T follicular helper cell (primary cell): ENCODE data around the gene MYOM1.

Experiments
- DNase-seq: peaks from one replicate; pipeline ENCODE4 v3.0.0-alpha.2; 2020; ENCODE audit warnings: low read depth

MYOM1 gene

GRCh38 chr18:3118195-3119010 lies 101.4 kb downstream of the MYOM1 start:
- no peak for DNase-seq

GRCh38 chr18:3117493-3118192 lies 102.1 kb downstream of the MYOM1 start:
- no peak for DNase-seq

- DNase-seq, result no peak
Measured at GRCh38 chr18:3115447-3116030, 104.2 kb downstream of the MYOM1 start.

GRCh38 chr18:3114451-3114850 lies 105.3 kb downstream of the MYOM1 start:
- no peak for DNase-seq

- no peak for DNase-seq
Measured at GRCh38 chr18:3114026-3114425, 105.7 kb downstream of the MYOM1 start.

DNA sequence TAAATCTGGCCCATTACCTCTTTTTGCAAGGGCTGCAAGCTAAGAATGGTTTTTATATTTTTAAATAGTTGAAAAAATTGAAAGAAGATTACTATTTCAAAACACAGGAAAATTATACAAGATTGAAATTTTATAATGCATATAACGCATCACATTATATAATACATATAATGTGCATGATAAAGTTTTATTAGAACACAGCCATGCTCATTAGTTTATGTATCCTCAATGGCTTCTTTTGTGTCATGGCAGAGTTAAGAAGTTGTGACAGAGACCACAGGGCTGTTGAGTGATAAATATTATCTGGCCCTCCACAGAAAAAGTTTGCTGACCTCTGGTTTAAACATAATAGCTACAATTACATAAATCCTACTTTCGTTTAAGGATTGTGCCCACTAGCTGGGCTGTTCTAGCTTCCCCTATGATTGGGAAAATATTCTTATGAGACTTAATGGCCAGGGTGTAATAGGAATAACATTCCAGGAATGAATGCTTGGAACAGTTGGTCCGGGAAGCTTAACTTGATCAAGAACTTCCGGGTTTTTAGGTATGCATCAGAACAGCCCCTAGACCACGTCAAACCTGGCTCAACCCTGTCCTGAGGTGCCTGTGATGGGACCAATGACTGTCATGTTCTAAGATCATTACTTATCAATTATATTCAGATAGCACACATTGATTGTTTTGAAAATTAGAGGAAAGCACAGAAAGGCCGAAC lies 108.1 kb downstream of the MYOM1 start:
- no peak for DNase-seq

GRCh38 chr18:3110034-3110752 lies 109.6 kb downstream of the MYOM1 start:
- DNase-seq, result no peak

DNA sequence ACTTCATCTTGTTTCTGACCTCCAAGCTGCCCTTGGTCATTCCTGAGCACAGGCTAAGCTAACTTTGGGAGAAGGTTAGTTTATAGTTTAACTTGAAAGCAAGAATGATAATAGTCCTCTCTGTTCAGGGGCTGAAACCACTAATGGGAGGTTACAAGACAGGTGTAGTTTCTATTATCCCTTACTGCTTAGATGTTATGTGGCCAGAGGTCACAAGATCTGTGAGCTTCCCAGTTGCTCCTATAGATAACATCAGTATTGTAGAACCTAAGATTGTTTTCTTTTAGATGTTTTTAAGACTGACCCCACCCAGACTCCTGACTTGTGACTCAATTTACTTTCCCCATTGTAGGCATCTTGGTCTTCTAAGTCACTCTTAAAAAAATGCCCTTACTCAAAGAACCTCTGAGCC lies 112.0 kb downstream of the MYOM1 start:
- no peak for DNase-seq

GRCh38 chr18:3104190-3105054 lies 115.3 kb downstream of the MYOM1 start:
- no peak for DNase-seq

DNA sequence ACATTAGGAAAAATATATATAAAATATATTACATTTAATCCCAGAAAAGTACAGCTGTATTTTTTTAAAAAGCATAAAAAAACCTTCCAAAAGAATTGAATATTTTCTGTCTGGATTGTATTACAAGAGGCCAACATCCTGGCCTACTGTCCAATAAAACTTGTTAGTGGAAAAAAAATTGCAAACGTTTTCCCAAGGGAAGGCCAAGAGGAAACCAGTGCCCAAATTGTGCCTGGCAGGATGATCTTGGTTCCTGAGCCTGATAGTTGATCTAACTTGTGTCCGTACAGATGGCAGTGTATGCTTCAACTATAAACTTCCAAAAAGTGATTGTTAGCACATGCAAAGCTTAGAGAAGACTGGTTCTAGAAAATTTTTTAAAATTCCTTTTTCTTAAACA lies 116.2 kb downstream of the MYOM1 start:
- DNase-seq, result no peak

- no peak for DNase-seq
Measured at GRCh38 chr18:3102983-3103382, 116.8 kb downstream of the MYOM1 start.

- no peak for DNase-seq
Measured at GRCh38 chr18:3100498-3101132, 119.2 kb downstream of the MYOM1 start.

DNA sequence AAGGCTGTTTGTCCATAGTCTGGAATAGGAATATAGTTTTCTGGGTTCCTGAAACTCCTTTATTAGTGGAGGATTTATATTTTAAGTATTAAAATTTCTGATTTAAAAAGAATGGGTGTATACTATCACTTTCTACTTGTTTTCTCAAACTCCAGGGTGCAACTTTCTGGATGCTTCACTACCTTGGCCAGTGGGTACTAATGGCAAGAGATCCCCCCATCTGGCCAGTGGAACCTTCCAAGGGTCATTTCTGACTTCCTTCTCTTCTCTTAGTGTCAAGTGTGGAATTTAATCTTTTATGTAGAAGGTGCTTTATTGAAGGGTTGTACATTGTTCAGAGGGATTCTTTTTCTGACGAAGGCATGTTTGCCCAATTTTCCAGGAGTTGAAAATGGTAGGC lies 120.4 kb downstream of the MYOM1 start:
- DNase-seq, result no peak

DNA sequence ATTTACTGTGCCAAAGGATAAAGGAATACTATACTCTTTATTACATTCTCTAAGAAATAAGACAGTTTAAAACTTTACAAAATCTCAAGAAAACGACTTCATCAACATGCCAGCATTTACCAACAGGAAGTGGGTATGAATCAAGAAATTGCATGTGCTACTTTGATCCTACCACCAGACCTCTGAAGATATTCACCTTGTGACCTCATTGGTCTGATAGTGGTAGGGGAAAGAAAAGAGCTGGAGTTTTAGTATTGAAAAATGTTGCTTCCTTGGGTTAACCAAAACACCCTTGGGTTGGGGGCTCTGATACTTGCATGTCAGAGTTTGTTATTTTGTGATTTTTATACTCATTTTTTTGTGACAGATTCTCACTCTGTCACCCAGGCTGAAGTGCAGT lies 122.7 kb downstream of the MYOM1 start:
- DNase-seq, result no peak

DNA sequence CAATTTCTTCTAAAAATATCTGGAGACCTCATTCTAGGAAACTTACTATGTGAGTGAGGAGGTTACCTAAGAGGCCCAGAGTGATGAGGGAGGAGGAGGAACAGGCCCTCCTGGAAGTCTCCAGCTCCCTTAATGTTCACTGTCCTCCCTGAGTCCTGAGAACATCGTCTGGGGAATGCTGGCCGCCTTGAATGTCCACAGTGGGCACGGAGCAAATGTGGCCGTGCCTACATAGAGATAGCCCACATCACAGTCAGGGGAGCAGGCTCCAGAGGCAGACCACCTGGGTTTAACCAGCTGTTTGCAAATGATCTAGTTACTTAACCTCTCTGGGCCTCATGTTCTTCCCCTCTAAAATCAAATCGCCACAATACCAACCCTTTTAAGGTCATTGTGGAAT lies 123.8 kb downstream of the MYOM1 start:
- DNase-seq, result no peak

- no peak for DNase-seq
Measured at GRCh38 chr18:3094338-3094684, 125.5 kb downstream of the MYOM1 start.

- DNase-seq, result no peak
Measured at GRCh38 chr18:3093624-3094337, 126.0 kb downstream of the MYOM1 start.

GRCh38 chr18:3092727-3093126 lies 127.0 kb downstream of the MYOM1 start:
- DNase-seq, result no peak

DNA sequence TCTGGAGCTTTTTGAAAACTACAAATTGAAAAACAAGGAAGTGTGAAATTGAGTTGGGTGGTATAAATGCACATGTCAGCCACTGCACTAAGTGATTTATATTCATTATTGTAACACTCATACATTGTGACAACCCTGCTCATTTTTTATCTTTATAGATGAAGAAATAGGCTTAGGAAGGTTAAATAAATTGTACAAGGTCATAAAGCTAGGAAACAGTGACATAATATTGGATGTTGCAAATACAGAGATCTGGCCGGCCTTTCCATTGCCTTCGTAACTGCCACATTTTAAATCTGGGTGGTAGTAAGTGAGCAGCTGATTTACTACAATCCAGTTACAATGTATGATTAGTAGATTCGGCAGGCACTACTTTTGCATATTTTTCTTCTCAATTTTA lies 130.2 kb downstream of the MYOM1 start:
- no peak for DNase-seq

DNA sequence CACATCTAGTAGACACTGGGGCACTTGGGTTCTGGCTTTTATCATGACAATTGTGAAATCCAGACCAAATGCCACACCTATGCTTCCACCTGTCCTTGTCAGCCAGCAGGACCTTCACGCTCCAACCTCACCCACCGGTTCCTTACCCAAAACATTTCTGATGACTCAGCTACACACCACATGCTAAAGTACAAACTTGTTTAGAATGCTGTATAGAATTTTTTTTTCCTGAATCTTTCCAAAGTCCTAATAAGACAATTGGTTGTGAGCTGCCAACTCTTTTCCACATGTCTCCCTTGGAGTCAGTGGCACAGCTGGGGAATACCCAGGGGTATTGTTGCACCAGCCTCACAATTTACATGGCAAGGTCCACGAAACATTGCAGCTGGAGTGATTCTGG lies 131.3 kb downstream of the MYOM1 start:
- no peak for DNase-seq
